HG02763 (cell line): ENCODE results near the gene NTN4.
"Not testable (repeated sequence)": the region's sequence is repeated elsewhere in the genome, so short reads cannot be mapped to it uniquely, and the experiment has no call there.

Source experiments
- ATAC-seq: cut with Tn5 transposase; IDR thresholded peaks from one replicate; pipeline ENCODE4 v1.9.1; 2021; ENCODE audit warnings: mild to moderate bottlenecking, moderate library complexity; ENCODE audit not compliant: unreplicated experiment

Gene NTN4

GRCh38 chr12:95790033-95790916 lies at the start of gene NTN4:
Gene NTN4 (minus strand): TSS chr12:95790764. CDS start chr12:95790309, 455 bp downstream.
- ATAC-seq = no peak

- no peak for ATAC-seq
Observed at GRCh38 chr12:95838125-95838524, 47.6 kb upstream of the NTN4 start.

GRCh38 chr12:95837240-95838038 lies 46.9 kb upstream of the NTN4 start:
- ATAC-seq = no peak

- ATAC-seq = no peak
Observed at GRCh38 chr12:95836630-95837239, 46.2 kb upstream of the NTN4 start.

- no peak for ATAC-seq
Observed at GRCh38 chr12:95836185-95836609, 45.6 kb upstream of the NTN4 start.

GRCh38 chr12:95834572-95834971 lies 44.0 kb upstream of the NTN4 start:
- ATAC-seq = no peak

- no peak for ATAC-seq
Observed at GRCh38 chr12:95830335-95831089, 39.9 kb upstream of the NTN4 start.

GRCh38 chr12:95829395-95829794 lies 38.8 kb upstream of the NTN4 start:
- no peak for ATAC-seq

GRCh38 chr12:95820096-95820703 lies 29.6 kb upstream of the NTN4 start:
- no peak for ATAC-seq

- no peak for ATAC-seq
Observed at GRCh38 chr12:95815632-95816212, 25.2 kb upstream of the NTN4 start.

- not testable (repeated sequence) for ATAC-seq
Observed at GRCh38 chr12:95812155-95812554, 21.6 kb upstream of the NTN4 start.

- no peak for ATAC-seq
Observed at GRCh38 chr12:95810411-95810810, 19.8 kb upstream of the NTN4 start.

GRCh38 chr12:95809000-95809680 lies 18.6 kb upstream of the NTN4 start:
- ATAC-seq = no peak

- ATAC-seq = no peak
Observed at GRCh38 chr12:95808146-95808545, 17.6 kb upstream of the NTN4 start.

- no peak for ATAC-seq
Observed at GRCh38 chr12:95805864-95806671, 15.5 kb upstream of the NTN4 start.

- no peak for ATAC-seq
Observed at GRCh38 chr12:95804291-95804690, 13.7 kb upstream of the NTN4 start.

- no peak for ATAC-seq
Observed at GRCh38 chr12:95803817-95804216, 13.3 kb upstream of the NTN4 start.

GRCh38 chr12:95802482-95803270 lies 12.1 kb upstream of the NTN4 start:
- ATAC-seq = no peak
